NT2/D1 (cell line): ENCODE measurements around the gene ARVCF.

Experiments used
- SUZ12 ChIP-seq: IDR thresholded peaks from 2 replicates; pipeline ENCODE4 v1.6.1; 2011; ENCODE audit not compliant: insufficient read length, insufficient read depth; ENCODE audit errors: extremely low read depth
- YY1 ChIP-seq: IDR thresholded peaks from 2 replicates; pipeline ENCODE4 v1.6.1; 2011; ENCODE audit not compliant: insufficient read length, insufficient read depth
- ZNF274 ChIP-seq: IDR thresholded peaks from 2 replicates; pipeline ENCODE4 v1.6.1; 2011; ENCODE audit warnings: mild to moderate bottlenecking, low read depth, low read length

- no peak for TF ChIP-seq YY1
- no peak for TF ChIP-seq ZNF274
- no peak for TF ChIP-seq SUZ12
Observed at GRCh38 chr22:19994851-19995610, 21.6 kb downstream of the ARVCF start.
